Endothelial cell of hepatic sinusoid (primary cell): Measurements from ENCODE around the gene SS18L1.

Experiments used
- in situ Hi-C: cut with HindIII; loops from 2 replicates; pipeline ENCODE4 v1.10.0; 2017; ENCODE audit warnings: low sequenced_read_pairs

SS18L1 gene

GRCh38 chr20:62222972-62223371 lies 79.4 kb downstream of the SS18L1 start:
- in situ Hi-C loops: no loop called here

- in situ Hi-C loops: no loop called here
Measured at GRCh38 chr20:62223571-62223970, 80.0 kb downstream of the SS18L1 start.

- in situ Hi-C loops: no loop called here
Measured at GRCh38 chr20:62224113-62224855, 80.7 kb downstream of the SS18L1 start.

GRCh38 chr20:62225026-62225425 lies 81.5 kb downstream of the SS18L1 start:
- in situ Hi-C loops: no loop called here

- in situ Hi-C loops: no loop called here
Measured at GRCh38 chr20:62225820-62226635, 82.5 kb downstream of the SS18L1 start.

GRCh38 chr20:62226707-62227590 lies 83.4 kb downstream of the SS18L1 start:
- in situ Hi-C loops: no loop called here

GRCh38 chr20:62227591-62227976 lies 84.0 kb downstream of the SS18L1 start:
- in situ Hi-C loops: no loop called here

- in situ Hi-C loops: no loop called here
Measured at GRCh38 chr20:62227977-62228958, 84.7 kb downstream of the SS18L1 start.

- in situ Hi-C loops: no loop called here
Measured at GRCh38 chr20:62228982-62229545, 85.5 kb downstream of the SS18L1 start.

- in situ Hi-C loops: no loop called here
Measured at GRCh38 chr20:62229667-62230066, 86.1 kb downstream of the SS18L1 start.

- in situ Hi-C loops: no loop called here
Measured at GRCh38 chr20:62230276-62230675, 86.7 kb downstream of the SS18L1 start.

- in situ Hi-C loops: no loop called here
Measured at GRCh38 chr20:62230696-62231095, 87.1 kb downstream of the SS18L1 start.

GRCh38 chr20:62231292-62231691 lies 87.7 kb downstream of the SS18L1 start:
- in situ Hi-C loops: no loop called here
